Loucy (cell line): ENCODE data around the gene CCDC88C.
A peak's percentile ranks its signal among the peaks of the same experiment; 100 is the strongest.

Source experiments
- EZH2phosphoT487 ChIP-seq: fragments of 200-600 bp; IDR thresholded peaks from 2 replicates; pipeline ENCODE4 v1.6.1; 2018; ENCODE audit warnings: antibody characterized with exemption, mild to moderate bottlenecking, moderate library complexity, borderline replicate concordance
- TF ChIP-seq, protein P1 (sequence below): fragments of 200-600 bp; sonication (generic); conservative IDR thresholded peaks from 2 replicates; pipeline ENCODE4 v1.5.1; 2014; ENCODE audit warnings: mild to moderate bottlenecking, antibody characterized with exemption, low read length

DNA sequence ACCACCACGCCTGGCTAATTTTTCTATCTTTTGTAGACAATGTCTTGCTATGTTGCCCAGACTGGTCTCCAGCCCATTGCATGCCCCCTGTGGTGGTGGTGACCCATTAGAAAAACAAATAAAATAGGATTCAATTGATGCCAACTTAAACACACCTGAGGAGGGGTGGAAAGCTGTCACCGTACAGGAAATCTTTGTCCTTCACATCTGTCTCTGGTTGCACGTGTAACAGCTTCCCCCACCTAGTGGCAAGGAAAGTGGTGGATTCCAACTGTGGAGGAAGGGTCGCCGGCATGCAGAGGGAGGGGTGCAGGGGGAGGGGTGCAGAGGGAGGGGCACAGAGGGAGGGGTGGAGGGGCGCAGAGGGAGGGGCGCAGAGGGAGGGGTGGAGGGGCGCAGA lies 147.0 kb downstream of the CCDC88C start:
- no peak for TF ChIP-seq EZH2phosphoT487
- TF ChIP-seq, protein P1, sequence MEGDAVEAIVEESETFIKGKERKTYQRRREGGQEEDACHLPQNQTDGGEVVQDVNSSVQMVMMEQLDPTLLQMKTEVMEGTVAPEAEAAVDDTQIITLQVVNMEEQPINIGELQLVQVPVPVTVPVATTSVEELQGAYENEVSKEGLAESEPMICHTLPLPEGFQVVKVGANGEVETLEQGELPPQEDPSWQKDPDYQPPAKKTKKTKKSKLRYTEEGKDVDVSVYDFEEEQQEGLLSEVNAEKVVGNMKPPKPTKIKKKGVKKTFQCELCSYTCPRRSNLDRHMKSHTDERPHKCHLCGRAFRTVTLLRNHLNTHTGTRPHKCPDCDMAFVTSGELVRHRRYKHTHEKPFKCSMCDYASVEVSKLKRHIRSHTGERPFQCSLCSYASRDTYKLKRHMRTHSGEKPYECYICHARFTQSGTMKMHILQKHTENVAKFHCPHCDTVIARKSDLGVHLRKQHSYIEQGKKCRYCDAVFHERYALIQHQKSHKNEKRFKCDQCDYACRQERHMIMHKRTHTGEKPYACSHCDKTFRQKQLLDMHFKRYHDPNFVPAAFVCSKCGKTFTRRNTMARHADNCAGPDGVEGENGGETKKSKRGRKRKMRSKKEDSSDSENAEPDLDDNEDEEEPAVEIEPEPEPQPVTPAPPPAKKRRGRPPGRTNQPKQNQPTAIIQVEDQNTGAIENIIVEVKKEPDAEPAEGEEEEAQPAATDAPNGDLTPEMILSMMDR, result peak; percentile 12; the same call in 1 of the 2 replicates
